GM21825 (cell line): ENCODE measurements around the gene GIMAP1.
"Not testable (repeated sequence)": the region's sequence is repeated elsewhere in the genome, so short reads cannot be mapped to it uniquely, and the experiment has no call there.

ENCODE experiments used
- ATAC-seq: cut with Tn5 transposase; IDR thresholded peaks from one replicate; pipeline ENCODE4 v1.9.1; 2021; ENCODE audit warnings: mild to moderate bottlenecking, moderate library complexity; ENCODE audit not compliant: unreplicated experiment

The GIMAP1 gene

GRCh38 chr7:150716368-150716767 is at the start of gene GIMAP1:
Gene GIMAP1 (plus strand): TSS chr7:150716613. CDS start chr7:150719048, 2,435 bp downstream.
- no peak for ATAC-seq

GRCh38 chr7:150668472-150668911 is 47.9 kb upstream of the GIMAP1 start:
- ATAC-seq, result peak; percentile 83

GRCh38 chr7:150668977-150669376 is 47.4 kb upstream of the GIMAP1 start:
- no peak for ATAC-seq

- not testable (repeated sequence) for ATAC-seq
Measured at GRCh38 chr7:150671798-150672585, 44.4 kb upstream of the GIMAP1 start.

GRCh38 chr7:150675714-150676113 is 40.7 kb upstream of the GIMAP1 start:
- ATAC-seq, result no peak

- not testable (repeated sequence) for ATAC-seq
Measured at GRCh38 chr7:150676276-150676675, 40.1 kb upstream of the GIMAP1 start.

GRCh38 chr7:150676854-150677253 is 39.6 kb upstream of the GIMAP1 start:
- not testable (repeated sequence) for ATAC-seq

GRCh38 chr7:150678601-150679000 is 37.8 kb upstream of the GIMAP1 start:
- not testable (repeated sequence) for ATAC-seq

GRCh38 chr7:150680364-150680763 is 36.0 kb upstream of the GIMAP1 start:
- ATAC-seq, result not testable (repeated sequence)

- peak; percentile 98 for ATAC-seq
Measured at GRCh38 chr7:150685219-150686029, 31.0 kb upstream of the GIMAP1 start, which contains the start of gene GIMAP2. Gene GIMAP2 (plus strand): TSS chr7:150685706. CDS start chr7:150687060, 1,354 bp downstream.

- ATAC-seq, result peak; percentile 28
Measured at GRCh38 chr7:150686030-150686631, 30.3 kb upstream of the GIMAP1 start.

- ATAC-seq, result no peak
Measured at GRCh38 chr7:150688630-150689029, 27.8 kb upstream of the GIMAP1 start.

- ATAC-seq, result no peak
Measured at GRCh38 chr7:150695654-150696053, 20.8 kb upstream of the GIMAP1 start.

- ATAC-seq, result no peak
Measured at GRCh38 chr7:150703209-150703608, 13.2 kb upstream of the GIMAP1 start.

- ATAC-seq, result no peak
Measured at GRCh38 chr7:150715293-150715692, 1.1 kb upstream of the GIMAP1 start.

GRCh38 chr7:150715738-150716137 is 675 bp upstream of the GIMAP1 start:
- ATAC-seq, result no peak

- ATAC-seq, result no peak
Measured at GRCh38 chr7:150716939-150717338, 526 bp downstream of the GIMAP1 start.

GRCh38 chr7:150717814-150718420 is 1.5 kb downstream of the GIMAP1 start:
- ATAC-seq, result no peak

- ATAC-seq, result no peak
Measured at GRCh38 chr7:150719436-150719835, 3.0 kb downstream of the GIMAP1 start.

GRCh38 chr7:150719960-150720891 is 3.8 kb downstream of the GIMAP1 start:
- no peak for ATAC-seq
